Measurements from ENCODE around the gene SGPP2.

GRCh38 chr2:222391743-222392285, 32.5 kb upstream of the SGPP2 start:
- TF ChIP-seq EZH2 (IDR thresholded peaks at IDR 0.05; ENCODE audit: low read length, unreplicated experiment), result no peak
- TF ChIP-seq EZH2phosphoT487 (IDR thresholded peaks at IDR 0.05; ENCODE audit: borderline replicate concordance, low read length), result no peak
- no peak for TF ChIP-seq CTCF (conservative IDR thresholded peaks at IDR 0.05; ENCODE audit: low read depth, low read length)

Measured in PC-3 (cell line).